UCSD-AML1 (cell line): ENCODE results near the gene GMDS.
A peak's percentile ranks its signal among the peaks of the same experiment; 100 is the strongest.

ENCODE experiments used
- DNase-seq: peaks from one replicate; lab custom pipeline; 2025; ENCODE audit not compliant: unreplicated experiment; lab: John Stamatoyannopoulos, UW

The GMDS gene

DNA sequence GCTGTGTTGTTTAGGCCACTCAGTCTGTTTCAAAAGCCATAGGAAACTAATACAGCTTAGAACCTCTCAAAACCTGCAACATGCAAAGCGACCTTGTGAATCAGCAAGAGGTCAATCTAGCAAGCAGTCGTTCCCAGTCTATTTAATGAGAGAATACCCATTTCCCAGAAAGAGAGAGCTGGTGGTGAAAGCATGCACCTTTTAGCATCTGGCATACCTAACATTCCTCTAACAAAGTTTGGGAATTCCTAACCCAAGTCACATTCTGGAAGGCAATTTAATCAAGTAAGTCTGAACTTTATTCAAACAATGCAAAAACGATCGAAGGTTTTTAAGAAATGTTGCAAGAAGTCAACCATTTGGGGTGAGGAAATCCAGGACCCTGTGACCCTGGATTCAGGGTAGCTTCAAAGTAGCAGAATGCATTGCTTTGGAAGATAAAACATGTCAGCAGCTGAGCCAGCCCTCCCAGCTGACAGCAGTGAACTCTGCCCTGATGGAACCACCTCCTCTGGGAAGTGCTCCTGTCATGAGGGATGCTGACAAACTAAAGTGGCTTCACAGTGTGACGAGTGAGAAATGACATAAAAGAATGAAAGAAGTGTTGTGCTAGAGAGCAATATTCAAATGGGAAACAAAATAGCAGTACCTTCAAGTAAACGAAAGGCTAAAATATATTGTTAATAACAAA, 104.8 kb downstream of the GMDS start:
- no peak for DNase-seq

DNA sequence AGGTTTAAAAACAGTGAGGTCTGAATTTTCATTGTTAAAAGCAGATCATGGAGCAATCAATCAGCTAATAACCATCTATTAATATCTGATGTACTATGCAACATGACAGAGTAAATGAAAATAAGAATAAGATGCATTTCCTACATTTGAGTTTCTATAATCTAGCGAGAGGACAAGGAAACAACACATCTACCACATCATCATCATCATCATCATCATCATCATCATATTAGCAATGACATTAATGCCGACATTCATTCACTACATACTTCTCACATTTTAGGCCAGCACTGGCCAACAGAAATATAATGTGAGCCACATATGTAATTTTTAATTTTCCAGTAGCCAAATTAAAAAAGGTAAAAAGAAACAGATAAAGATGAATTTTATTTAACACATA, 110.0 kb downstream of the GMDS start:
- no peak for DNase-seq

GRCh38 chr6:2134554-2134953, 110.9 kb downstream of the GMDS start:
- DNase-seq = no peak

GRCh38 chr6:2133716-2134310, 111.6 kb downstream of the GMDS start:
- no peak for DNase-seq

DNA sequence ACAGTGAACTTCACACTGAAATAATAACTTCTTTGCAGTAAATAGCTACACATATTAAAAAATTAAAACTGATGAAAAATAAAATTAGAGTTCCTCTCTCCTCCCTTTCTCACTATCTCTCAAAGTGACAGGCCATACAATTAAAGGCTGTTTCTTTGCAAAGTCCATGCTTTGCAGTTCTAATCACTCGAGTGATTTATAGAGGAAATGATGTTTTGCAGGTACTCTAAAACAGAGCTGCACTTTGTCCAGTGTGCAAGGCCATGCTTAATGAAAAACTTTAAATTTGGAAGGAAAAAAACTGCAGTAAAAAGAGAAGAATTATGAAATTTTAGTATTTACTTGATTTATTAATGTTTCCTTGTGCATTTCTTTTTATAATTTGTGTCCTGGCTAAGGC, 112.5 kb downstream of the GMDS start:
- no peak for DNase-seq

- DNase-seq = no peak
These were observed 113.0 kb downstream of the GMDS start for GRCh38 chr6:2132416-2132815.

GRCh38 chr6:2129182-2129621, 116.2 kb downstream of the GMDS start:
- DNase-seq = no peak

DNA sequence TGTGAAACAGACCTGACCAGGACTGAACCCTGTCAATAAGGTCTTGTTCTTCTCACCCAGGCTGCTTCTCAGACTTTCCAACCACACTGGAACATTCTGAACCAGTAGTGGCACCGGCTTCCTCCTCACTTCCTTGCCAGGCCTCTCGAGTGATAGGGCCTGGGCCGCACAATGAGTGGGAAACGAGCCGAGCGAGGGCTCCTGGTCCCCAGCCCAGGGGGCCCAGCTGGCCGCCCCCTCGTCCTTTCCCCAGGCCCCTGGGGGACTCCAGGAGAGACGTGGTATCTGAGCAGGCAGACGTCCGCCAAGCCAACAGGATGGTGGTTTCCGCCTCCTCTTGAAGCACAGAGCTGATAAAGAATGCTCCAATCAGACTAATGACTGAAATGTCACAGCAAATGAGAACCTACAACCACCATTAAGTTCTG, 117.9 kb downstream of the GMDS start:
- peak; percentile 86 for DNase-seq

DNA sequence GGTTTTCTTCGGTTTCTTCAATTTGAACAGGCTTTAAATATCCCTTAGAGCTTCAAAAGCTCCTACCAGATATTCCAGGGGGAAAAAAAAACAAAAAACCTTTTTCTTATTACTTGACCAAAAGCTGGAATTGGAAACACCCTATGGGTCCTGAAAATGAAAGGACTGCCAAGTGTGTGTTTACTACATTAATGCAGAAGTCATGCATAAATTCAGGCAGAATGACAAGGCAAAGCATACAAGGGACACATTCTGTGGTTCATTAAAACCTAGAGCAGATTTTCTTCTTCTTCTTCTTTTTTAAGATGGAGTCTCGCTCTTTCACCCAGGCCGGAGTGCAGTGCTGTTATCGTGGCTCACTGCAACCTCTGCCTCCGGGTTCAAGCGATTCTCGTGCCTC, 119.1 kb downstream of the GMDS start:
- DNase-seq = no peak

- DNase-seq = no peak
These were observed 120.2 kb downstream of the GMDS start for GRCh38 chr6:2125158-2125557.

- peak; percentile 39 for DNase-seq
These were observed 121.1 kb downstream of the GMDS start for GRCh38 chr6:2124260-2124709.

- no peak for DNase-seq
These were observed 124.5 kb downstream of the GMDS start for GRCh38 chr6:2120912-2121311.

DNA sequence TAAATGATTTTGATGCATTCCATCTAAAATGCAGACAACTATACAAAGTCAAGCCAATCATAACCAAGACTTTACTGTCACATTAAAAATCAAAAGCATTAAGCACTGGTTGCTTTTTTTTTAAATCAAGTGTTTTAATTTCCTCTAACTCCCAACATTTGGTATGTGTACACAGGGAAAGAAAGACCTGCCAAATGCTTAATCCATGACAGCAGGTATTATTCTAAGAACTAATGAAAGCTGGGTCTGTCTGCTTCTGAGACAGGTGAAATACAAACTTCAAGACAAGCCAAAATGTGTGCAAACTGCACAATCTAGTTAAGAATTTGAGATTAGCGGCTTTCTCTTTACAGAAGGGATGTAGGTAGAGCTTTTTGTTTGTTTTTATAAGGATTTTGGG, 126.1 kb downstream of the GMDS start:
- DNase-seq = no peak

GRCh38 chr6:2118136-2118535, 127.3 kb downstream of the GMDS start:
- no peak for DNase-seq

DNA sequence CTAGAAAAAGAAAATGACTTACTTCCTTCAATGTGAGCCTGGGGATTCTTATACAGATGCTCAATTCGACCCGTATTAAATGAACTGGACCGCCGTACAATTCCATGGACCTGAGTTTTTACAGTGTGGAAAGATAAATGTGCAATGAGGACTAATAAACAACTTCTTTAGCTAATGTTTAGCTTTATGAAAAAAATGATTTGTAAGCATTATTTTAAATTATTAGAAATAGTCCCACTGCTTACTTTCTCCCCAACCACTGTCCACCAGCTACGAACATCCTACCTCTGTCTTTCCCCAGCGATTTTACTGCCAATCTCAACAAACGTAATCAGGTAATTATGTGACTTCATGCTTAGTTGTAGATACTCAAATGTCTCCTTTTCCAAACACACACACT, 128.0 kb downstream of the GMDS start:
- no peak for DNase-seq

DNA sequence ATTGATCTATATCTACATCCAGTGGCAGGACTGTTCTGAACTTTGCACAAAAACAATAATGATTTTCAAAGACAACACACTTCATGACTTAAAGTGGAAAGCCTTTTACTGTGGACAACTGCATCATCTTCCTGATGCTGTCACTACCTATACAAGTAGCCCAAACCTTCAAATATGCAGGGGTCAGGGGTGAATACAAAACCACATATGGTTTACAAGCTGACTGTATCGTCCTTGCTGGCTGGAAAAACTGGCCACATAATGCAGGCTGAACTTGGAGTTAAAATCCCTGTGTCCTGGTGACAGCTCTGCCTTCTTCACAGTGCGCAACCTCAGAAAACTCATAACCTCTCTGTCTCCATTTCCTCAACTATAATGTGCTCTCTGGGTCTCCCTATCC, 128.9 kb downstream of the GMDS start:
- no peak for DNase-seq

GRCh38 chr6:2114100-2114499, 131.3 kb downstream of the GMDS start:
- no peak for DNase-seq

DNA sequence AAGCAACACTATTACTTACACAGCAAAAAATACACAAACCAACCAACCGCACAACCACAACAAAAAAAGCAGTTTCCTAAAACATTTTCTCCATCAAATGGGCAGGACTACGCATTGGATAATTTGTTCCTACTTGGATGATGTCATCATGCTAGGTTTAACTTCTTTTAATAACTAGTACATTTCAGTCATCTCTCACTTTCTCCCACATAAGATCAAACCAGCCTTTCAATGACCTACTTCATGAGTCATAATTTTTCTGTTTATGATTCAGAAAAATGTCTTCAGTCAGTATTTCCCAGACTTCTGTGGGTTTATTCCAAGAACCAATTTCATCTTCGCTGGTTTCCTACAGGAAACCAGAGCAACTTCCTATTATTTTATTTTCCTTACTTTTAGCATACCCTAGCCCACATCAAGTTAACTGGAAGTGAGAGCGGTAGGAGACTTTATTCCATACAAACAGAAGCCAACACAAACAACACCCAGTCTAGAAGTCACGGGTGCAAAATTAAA, 134.2 kb downstream of the GMDS start:
- DNase-seq = no peak

- DNase-seq = no peak
These were observed 134.9 kb downstream of the GMDS start for GRCh38 chr6:2110504-2110903.

DNA sequence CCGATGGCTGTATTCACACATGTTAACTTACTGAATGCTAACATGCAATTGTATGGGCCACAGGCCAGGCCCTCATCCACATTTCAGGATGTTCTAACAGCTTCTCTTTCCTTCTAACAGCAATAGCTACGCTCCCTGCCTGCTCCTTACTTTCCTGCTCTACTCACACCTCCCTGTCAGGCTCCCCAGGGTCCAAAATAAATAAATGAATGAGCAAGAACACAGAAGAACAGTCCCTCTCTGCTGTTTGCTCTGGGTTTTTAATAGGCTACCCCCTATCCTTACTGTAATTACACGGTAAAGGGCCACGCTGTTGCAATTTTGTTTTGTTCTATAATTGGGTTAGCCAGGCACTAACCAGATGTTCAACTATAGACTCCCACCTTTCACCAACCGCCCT, 135.6 kb downstream of the GMDS start:
- no peak for DNase-seq

GRCh38 chr6:2108700-2109306, 136.6 kb downstream of the GMDS start:
- DNase-seq = no peak

DNA sequence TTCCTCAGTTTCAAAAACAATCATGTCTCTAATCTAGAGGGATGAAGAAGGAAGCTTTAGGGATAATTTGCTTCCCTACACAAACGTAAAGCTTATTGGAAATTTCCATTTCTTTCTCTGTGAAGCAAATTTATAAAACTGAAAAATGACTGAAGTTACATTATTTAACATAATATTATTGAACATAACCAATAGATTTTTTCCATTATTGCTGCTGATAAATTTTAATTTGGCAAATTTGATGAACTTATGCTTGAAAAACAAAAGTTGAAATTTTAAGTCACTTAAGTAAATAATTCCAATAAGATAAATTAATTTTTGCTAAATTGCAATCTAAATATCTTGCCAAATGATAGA, 140.9 kb downstream of the GMDS start:
- no peak for DNase-seq
